ENCODE measurements around the gene LIN7B. TPM values are rescaled to one million over a fixed set of nuclear protein-coding genes. Genes with fewer than 3 reads are reported as not detected.

LIN7B gene
- total and polyA plus RNA-seq, 9 of the 15 experiments (the other 6 are each of a cell fraction or from before 2014, with no cell fraction given): 0.89 to 15.7 (median 4.0) TPM

- TF ChIP-seq ZNF398 (CRISPR knock-in tag; IDR thresholded peaks at IDR 0.05) (no peak), ZZZ3 (IDR thresholded peaks at IDR 0.05) (peak; percentile 90), SAFB (IDR thresholded peaks at IDR 0.05; ENCODE audit: borderline replicate concordance, low read depth, low read length) (0 out of 2 replicates have a peak, but pooled peaks have one; percentile 36), CCNT2 (IDR thresholded peaks at IDR 0.05; ENCODE audit: borderline replicate concordance, extremely low read depth, insufficient read length, low read depth, low read length) (peak; percentile 82), RBM25 (IDR thresholded peaks at IDR 0.05; ENCODE audit: low read depth, low read length, severe bottlenecking) (peak; percentile 42), ZNF561 (CRISPR knock-in tag; conservative IDR thresholded peaks at IDR 0.05) (no peak), SRF (CRISPR knock-in tag; IDR thresholded peaks at IDR 0.05) (peak in 1 of 2 experiments; percentile 74; a peak in 2 of 4 replicates), HOXB6 (CRISPR knock-in tag; IDR thresholded peaks at IDR 0.05; ENCODE audit: borderline replicate concordance) (no peak), SETDB1 (IDR thresholded peaks at IDR 0.05; ENCODE audit: low read length) (peak; percentile 56), USF1 (CRISPR knock-in tag; IDR thresholded peaks at IDR 0.05) (no peak; the same call in 1 of the 2 replicates), ILF3 (IDR thresholded peaks at IDR 0.05; ENCODE audit: borderline replicate concordance) (no peak), PHB2 (IDR thresholded peaks at IDR 0.05; ENCODE audit: low read depth) (no peak)
- TF ChIP-seq, protein P1, sequence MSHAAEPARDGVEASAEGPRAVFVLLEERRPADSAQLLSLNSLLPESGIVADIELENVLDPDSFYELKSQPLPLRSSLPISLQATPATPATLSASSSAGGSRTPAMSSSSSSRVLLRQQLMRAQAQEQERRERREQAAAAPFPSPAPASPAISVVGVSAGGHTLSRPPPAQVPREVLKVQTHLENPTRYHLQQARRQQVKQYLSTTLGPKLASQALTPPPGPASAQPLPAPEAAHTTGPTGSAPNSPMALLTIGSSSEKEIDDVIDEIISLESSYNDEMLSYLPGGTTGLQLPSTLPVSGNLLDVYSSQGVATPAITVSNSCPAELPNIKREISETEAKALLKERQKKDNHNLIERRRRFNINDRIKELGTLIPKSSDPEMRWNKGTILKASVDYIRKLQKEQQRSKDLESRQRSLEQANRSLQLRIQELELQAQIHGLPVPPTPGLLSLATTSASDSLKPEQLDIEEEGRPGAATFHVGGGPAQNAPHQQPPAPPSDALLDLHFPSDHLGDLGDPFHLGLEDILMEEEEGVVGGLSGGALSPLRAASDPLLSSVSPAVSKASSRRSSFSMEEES (CRISPR knock-in tag; IDR thresholded peaks at IDR 0.05): no peak
Measured at GRCh38 chr19:49085020-49085867, 28.9 kb upstream of the LIN7B start, which contains the start of gene SNRNP70 (continued).
